GM12872 (cell line): ENCODE measurements around the gene NEK7.

Experiments used
- CTCF ChIP-seq: IDR thresholded peaks from 3 replicates; pipeline ENCODE4 v1.5.1; 2011; ENCODE audit warnings: low read depth, mild to moderate bottlenecking, low read length, moderate library complexity; ENCODE audit not compliant: insufficient read depth

Gene NEK7

GRCh38 chr1:198156745-198157240 lies at the start of gene NEK7:
Gene NEK7, plus strand, starts transcription at chr1:198156998. Its CDS starts 75,583 bp downstream, at chr1:198232581.
- no peak for TF ChIP-seq CTCF

GRCh38 chr1:198107091-198107501 lies 49.7 kb upstream of the NEK7 start:
- TF ChIP-seq CTCF = no peak

GRCh38 chr1:198108636-198109370 lies 48.0 kb upstream of the NEK7 start:
- TF ChIP-seq CTCF = no peak

- no peak for TF ChIP-seq CTCF
Observed at GRCh38 chr1:198109371-198109715, 47.5 kb upstream of the NEK7 start.

- no peak for TF ChIP-seq CTCF
Observed at GRCh38 chr1:198113342-198113750, 43.5 kb upstream of the NEK7 start.

GRCh38 chr1:198116069-198116468 lies 40.7 kb upstream of the NEK7 start:
- TF ChIP-seq CTCF = no peak

- no peak for TF ChIP-seq CTCF
Observed at GRCh38 chr1:198116469-198116868, 40.3 kb upstream of the NEK7 start.

- TF ChIP-seq CTCF = no peak
Observed at GRCh38 chr1:198117267-198117666, 39.5 kb upstream of the NEK7 start.
